Adrenal gland (tissue), 5 donors: ENCODE measurements around the gene HOXB2.

Source experiments
- POLR2A ChIP-seq, 2 donors: fragments of 450-650 bp; IDR thresholded peaks; one replicate each; pipeline ENCODE4 v1.6.1; 2017; ENCODE audit warnings: antibody characterized with exemption in 2 of 2, mild to moderate bottlenecking in 2 of 2, moderate library complexity in 1 of 2
- TF ChIP-seq, protein P1 (sequence below), 6 experiments: fragments of 450-650 bp in 4 of 6; fragments of 200-600 bp in 2 of 6; sonication (generic) in 1 of 6; IDR thresholded peaks; 1 replicate in 5 of 6; 2 replicates in 1 of 6; pipeline versions ENCODE4 v1.5.1 to v1.8.0; 2016 to 2021; ENCODE audit warnings: antibody characterized with exemption in 6 of 6, mild to moderate bottlenecking in 2 of 6, moderate library complexity in 1 of 6
- donor health status: DM: no; HTN: no; CAD: no.

GRCh38 chr17:48537316-48537715 lies 7.6 kb downstream of the HOXB2 start:
- TF ChIP-seq POLR2A (IDR thresholded peaks at IDR 0.05) = no peak
- TF ChIP-seq, protein P1, sequence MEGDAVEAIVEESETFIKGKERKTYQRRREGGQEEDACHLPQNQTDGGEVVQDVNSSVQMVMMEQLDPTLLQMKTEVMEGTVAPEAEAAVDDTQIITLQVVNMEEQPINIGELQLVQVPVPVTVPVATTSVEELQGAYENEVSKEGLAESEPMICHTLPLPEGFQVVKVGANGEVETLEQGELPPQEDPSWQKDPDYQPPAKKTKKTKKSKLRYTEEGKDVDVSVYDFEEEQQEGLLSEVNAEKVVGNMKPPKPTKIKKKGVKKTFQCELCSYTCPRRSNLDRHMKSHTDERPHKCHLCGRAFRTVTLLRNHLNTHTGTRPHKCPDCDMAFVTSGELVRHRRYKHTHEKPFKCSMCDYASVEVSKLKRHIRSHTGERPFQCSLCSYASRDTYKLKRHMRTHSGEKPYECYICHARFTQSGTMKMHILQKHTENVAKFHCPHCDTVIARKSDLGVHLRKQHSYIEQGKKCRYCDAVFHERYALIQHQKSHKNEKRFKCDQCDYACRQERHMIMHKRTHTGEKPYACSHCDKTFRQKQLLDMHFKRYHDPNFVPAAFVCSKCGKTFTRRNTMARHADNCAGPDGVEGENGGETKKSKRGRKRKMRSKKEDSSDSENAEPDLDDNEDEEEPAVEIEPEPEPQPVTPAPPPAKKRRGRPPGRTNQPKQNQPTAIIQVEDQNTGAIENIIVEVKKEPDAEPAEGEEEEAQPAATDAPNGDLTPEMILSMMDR (IDR thresholded peaks at IDR 0.05) = no peak
